OCI-LY3 (cell line): Measurements from ENCODE around the gene IMMP2L.

ENCODE experiments used
- EZH2phosphoT487 ChIP-seq: fragments of 200-600 bp; shearing (Covaris generic); IDR thresholded peaks from 2 replicates; pipeline ENCODE4 v1.6.1; 2018; ENCODE audit warnings: antibody characterized with exemption, mixed run types, low read depth
- TF ChIP-seq, protein P1 (sequence below): fragments of 200-600, 300-600 bp; sonication (generic); IDR thresholded peaks from 2 replicates; pipeline ENCODE4 v1.5.1; 2014; ENCODE audit warnings: antibody characterized with exemption, low read length, low read depth

DNA sequence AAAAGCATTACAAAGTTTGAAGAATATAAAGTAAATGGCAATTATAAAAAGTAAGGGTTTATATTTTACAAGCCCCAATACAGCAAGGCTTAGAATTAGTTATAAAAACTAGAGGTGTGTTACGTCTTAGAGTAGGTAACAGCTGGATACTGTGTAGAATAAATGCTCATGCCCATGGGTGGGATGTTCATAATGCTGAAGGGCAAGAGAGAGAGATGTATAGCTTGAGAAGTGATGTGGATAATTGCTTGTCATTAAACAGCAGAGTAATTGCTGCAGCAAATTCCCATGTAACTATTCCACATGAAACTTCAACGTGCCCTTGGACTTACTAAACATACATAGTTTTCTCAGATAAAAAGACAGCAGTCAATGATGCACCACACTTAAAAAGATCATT lies 233.8 kb downstream of the IMMP2L start:
- TF ChIP-seq, protein P1, sequence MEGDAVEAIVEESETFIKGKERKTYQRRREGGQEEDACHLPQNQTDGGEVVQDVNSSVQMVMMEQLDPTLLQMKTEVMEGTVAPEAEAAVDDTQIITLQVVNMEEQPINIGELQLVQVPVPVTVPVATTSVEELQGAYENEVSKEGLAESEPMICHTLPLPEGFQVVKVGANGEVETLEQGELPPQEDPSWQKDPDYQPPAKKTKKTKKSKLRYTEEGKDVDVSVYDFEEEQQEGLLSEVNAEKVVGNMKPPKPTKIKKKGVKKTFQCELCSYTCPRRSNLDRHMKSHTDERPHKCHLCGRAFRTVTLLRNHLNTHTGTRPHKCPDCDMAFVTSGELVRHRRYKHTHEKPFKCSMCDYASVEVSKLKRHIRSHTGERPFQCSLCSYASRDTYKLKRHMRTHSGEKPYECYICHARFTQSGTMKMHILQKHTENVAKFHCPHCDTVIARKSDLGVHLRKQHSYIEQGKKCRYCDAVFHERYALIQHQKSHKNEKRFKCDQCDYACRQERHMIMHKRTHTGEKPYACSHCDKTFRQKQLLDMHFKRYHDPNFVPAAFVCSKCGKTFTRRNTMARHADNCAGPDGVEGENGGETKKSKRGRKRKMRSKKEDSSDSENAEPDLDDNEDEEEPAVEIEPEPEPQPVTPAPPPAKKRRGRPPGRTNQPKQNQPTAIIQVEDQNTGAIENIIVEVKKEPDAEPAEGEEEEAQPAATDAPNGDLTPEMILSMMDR = no peak
- TF ChIP-seq EZH2phosphoT487 = no peak
